NCI-H1436 treated with DMSO at 0.1 percent for 48 hours (cell line): ENCODE measurements around the gene ACAD8.
"Not testable (repeated sequence)": the region's sequence is repeated elsewhere in the genome, so short reads cannot be mapped to it uniquely, and the experiment has no call there.

Experiments used
- DNase-seq: peaks from one replicate; lab custom pipeline; 2025; lab: John Stamatoyannopoulos, UW

Gene ACAD8

DNA sequence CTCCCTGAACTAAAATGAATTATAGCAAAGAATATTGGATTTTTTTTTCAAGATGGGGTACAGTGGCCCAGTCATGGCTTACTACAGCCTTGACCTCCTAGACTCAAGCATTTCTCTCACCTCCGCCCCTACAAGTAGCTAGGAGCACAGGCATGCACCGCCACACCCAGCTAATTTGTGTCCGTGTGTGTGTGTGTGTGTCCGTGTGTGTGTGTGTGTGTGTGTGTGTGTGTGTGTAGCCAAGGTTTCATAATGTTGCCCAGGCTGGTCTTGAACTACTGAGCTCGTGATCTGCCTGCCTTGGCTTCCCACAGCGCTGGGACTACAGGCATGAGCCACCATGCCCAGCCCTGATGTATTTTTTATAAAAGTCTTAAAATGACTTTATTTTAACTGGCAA, 12.8 kb upstream of the ACAD8 start:
- no peak for DNase-seq

DNA sequence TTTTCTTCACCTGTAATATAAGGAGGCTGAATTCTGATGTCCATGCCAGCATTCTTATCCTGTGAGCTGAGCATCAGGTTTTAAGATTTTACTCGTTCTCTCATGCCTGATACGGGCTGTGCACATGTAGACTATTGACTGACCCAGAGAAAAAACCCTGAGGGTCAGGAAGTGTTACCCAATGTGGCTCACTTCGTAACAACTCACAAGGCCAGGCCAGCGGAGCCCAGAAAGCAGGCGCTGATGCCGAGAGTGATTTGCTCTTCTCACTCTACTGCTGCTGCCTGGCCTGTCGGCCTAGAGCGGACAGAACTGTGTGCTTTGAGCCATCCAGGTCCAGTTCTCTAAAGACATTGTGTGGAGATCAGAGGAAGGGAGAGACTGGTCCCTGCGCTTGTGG, 11.0 kb upstream of the ACAD8 start:
- DNase-seq = no peak

DNA sequence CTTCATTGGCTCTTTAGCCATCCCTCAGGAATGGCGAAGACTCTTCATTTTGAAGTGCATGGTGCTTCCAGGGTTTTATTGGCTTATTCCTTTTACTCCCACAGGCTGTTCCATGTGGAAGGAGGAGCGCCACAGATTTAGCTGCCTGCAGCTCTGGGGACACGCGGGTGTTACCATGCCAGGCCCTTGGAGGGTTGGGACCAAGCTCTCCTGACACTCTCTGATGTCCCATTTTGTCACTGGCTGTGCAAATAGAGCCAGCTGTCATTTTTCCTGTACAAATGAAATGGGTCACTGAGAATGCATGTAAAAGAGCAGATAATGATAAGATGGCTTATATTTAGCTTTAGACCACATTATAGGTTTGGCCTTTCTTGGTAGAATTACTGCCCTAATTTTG, 9.5 kb upstream of the ACAD8 start:
- DNase-seq = no peak

DNA sequence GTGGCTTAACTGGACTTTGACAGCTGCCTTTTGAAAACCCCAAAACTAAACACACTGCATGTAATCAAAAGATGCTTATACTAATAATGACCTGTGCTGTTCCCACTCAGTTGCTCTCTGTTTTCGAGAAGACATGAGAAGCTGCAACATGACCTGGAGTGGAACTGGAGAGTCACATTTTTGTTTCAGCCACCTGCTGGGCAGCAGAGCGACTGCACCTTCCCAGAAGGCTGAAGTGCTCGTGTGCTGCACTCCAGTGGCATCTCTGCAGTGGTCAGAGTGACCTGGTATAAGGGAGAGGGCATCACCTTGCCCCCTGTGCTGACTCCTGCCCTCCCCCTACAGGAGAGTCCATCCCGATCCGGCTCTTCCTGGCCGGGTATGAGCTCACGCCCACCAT, 8.8 kb upstream of the ACAD8 start:
- DNase-seq = no peak

DNA sequence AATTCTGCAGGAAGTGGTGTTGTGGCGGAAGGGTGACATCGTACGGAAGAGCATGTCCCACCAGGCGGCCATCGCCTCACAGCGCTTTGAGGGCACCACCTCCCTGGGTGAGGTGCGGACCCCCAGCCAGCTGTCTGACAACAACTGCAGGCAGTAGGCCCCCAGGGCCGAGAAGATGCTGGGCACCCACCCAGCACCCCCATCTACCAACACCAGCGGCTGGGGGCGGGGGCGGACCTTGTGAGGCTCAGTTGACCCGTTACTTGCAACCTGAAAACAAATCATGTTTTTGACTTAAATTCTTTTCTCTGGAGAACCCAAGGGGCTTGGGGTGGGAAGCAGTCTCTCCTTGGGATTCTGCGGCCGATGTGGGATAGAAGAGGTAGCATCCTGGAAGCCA, 7.9 kb upstream of the ACAD8 start:
- DNase-seq = no peak

DNA sequence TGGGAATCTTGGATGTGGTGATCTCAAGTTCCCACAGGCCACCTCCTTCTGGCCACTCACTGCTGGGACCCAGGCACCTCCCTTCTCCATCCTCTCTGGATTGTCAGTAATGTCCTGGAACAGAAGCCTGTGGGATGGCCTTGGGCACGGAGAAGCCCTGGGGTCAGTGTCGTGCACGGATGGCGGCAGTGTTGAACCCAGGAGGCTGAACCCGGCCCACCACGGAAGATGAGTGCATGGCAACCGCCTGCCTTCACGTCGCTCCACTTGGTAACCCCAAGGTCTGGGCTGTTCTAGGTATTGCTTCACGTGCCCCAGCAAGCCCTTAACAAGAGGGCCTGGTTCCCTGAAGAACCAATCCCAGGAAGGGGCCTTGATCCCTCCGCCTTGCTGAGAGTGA, 7.3 kb upstream of the ACAD8 start:
- no peak for DNase-seq

DNA sequence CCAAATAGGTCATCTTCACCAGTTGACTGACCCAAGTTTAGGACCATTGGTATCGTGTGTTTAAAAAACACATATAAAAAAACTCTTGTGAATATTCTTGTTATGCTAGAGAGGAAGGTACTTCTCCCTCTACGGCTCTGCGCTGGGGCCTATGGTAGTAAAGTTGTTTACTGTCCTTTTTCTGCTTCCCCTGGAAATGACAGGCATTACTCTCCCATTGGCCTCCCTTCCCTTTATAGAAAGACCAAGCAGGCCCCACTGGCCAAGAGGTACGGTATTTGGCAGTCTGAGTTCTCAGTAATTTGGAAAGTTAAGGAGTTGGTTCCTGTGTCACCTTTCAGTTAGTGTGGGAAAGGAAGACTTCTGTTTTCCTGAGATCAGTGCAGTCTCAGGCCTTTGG, 6.7 kb upstream of the ACAD8 start:
- DNase-seq = no peak

DNA sequence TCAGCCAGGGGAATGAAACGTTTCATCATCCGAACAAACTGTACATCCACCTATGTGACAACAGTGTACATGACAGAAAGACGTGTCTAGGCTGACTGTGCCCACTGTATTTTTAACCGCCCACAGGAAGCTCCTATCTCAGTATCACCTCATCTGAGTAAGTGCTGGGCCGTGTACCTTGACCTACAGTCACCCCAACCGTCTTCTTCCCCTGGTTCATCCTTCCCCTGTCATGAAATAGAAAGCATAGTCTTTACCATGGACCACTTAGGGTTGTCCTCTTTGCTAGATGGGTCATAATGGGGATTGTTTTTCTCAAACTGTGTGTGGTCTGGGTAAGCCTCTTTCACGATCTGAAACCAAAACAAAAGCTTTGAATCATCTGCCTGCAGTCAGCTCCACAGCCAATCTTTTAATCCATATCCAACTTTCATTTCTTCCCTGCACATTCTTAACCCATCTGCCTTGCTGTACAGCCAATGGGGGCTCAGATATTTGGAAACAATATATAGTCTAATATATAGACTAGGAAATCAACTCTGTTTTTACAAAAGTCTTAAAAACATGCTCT, 4.4 kb upstream of the ACAD8 start:
- DNase-seq = no peak

DNA sequence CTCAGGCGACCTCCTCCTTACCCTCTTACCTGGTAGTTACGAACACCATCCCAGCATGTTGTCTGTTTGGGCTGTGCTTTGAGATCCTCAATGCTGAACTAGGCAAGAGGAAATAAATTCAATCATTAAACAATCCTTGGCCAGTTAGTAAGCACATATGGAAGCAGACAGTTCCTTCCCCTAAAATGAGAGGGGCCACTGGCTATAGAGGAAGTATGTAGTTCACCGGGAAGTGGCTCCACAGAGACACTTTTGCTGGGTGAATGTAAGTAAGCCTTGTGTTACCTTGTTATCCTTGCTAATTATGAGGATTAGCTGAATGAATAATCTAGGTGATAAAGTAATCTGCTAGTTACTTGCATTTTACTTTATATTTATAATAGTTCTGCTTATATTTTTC, 3.1 kb upstream of the ACAD8 start:
- DNase-seq = no peak

DNA sequence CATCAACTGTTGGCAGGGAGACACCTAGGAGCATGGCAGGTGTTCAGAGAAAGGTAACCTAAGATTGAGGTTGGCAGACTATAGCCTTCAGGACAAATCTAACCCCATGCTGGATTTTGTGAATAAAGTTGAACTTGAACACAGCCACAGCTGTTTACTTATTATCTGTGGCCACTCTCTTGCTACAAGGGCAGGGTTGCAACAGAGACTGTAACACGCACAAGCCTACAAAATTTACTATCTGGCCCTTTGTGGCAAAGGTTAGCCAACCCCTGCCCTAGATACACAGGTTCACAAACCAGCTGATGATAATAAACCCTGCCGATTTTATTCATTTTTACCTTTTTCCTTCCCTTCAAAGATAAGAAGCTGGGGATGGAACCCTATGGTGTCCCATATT, 2.7 kb upstream of the ACAD8 start:
- DNase-seq = no peak

DNA sequence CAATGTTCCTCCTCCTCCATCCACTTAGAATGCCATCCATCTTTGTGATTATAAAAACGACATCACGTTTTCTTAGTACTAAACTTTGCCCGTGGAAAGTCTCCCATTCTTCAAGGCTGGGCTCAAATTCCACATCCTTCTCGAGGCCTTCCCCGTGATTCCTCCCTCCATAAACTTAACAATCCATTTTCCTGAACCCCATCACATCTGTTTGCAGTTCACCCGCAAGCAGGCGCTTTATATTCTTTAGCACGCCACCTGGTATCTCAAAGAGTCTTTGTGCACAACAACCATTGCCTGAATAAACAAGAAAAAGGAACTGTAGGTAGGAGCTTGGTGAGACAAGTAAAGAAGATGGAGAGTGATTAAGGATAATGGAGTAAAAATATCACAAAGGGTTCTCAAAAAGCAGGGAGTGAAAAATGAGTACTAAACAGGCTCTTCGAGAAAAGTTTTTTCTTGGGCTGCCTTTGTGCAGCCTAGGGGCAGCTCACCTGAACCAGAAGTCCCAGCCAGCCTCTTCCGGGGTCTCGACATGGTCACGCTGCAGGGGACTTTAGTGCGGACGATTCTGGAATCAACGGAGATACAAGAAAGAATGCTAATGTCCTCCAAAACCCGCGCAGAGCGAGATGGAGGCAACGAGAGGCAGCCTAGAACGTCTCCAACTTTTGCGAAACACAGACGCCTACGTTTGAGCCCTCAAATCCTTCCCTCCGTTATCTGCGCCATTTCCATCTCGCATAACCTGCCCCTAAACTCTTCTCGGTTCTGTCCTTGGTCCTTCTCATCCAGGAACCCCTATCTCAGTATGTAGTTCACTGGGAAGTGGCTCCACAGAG, 801 bp upstream of the ACAD8 start:
- no peak for DNase-seq

DNA sequence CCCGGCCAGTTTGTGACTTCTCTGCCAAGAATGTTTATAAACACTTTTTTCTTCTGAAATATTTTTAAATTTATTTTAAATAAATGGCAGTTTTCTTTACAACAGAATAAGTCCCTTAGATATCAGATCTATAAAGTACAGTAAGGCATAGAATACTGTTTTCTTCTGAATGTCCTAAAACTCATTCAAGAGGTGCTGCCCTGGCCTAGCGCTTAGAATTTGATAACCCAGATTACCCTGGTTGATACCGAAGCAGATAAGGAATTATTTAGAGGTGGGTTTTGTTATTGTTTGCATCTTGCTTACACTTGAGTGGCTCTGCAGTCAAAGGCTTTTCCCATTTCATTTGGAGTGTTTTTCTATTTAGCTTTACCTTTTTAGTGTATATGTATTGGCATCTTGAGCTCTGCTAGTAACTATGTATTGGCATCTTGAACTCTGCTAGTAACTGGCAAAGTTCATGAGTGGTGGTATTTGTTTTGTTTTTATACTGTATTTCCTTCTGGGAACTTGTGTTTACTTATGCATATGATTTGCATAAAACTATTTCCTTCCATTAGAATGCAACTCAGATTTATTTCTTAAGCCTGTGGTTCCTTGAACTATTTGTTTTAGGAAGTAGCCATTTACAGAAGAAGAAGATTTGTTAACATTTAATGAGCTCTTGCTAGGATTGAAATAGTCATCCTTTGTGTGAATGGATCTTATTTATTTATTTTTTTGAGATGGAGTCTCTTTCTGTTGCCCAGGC, 1.2 kb downstream of the ACAD8 start:
- no peak for DNase-seq

DNA sequence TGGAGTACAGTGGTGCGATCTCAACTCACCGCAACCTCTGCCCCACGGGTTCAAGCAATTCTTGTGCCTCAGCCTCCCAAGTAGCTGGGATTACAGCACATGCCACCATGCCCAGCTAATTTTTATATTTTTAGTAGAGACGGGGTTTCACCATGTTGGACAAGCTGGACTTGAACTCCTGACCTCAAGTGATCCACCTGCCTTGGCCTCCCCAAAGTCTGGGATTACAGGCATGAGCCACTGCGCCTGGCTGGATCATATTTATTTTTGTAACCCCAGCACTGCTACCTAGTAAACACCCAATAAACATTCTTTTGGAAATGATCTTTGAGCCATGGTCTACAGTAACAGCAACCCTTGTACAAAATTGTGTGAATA, 1.8 kb downstream of the ACAD8 start:
- DNase-seq = not testable (repeated sequence)

DNA sequence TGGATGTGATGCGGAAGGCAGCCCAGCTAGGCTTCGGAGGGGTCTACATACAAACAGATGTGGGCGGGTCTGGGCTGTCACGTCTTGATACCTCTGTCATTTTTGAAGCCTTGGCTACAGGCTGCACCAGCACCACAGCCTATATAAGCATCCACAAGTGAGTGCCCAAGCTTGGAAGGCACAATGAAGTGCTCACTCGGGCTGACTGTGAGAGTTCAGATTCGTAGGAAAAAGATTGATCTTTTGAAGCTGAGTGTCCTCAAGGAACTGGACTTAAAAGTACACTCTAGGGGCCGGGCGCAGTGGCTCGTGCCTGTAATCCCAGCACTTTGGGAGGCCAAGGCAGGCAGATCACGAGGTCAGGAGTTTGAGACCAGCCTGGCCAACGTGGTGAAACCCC, 3.7 kb downstream of the ACAD8 start:
- DNase-seq = no peak

DNA sequence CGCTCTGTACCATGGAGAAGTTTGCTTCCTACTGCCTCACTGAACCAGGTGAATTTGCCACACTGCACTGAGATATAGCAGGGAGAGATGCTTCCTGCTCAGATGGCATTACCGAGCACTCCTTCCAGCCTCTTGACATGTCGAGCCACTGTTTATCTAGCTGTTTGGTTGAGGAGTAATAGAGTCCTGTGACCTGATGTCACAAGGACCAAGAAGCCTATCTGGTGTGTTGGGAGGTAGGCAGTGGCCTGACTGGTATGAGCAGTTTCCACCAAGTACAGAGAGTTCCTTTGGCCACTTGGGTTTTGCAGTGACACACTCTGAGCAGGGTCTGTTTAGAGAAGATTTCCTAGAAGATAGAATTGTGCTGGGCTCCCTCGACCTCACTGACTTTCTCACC, 5.2 kb downstream of the ACAD8 start:
- no peak for DNase-seq

DNA sequence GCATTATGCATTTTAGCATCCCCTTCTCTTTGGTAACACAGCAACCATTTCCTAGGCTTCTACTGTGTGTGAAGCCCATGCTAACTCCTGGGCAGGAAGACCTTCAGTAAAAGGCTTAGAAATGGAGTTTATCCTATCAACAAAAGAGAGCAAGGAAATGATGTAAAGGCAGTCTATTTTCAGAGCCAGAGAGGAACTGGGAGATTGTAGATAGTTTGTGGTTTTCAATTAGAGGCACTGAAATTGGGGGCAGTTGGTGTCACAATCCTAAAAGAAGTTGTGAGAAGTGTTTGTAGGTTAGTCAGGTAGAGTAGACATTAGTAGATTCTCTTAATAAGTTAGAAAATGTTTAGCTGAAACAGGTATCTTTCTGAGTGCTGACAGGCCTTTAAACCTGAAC, 7.1 kb downstream of the ACAD8 start:
- DNase-seq = no peak

DNA sequence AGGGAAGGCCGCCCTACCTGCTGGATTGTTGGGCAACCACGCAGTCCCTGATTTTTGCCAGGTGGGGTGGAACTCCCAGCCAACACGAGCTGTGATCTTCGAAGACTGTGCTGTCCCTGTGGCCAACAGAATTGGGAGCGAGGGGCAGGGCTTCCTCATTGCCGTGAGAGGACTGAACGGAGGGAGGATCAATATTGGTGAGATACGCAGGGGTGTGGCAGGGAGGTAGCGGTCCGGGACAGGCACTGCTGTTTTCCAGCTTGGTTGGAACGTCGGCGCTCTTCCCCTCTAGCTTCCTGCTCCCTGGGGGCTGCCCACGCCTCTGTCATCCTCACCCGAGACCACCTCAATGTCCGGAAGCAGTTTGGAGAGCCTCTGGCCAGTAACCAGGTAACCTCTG, 7.6 kb downstream of the ACAD8 start:
- no peak for DNase-seq

DNA sequence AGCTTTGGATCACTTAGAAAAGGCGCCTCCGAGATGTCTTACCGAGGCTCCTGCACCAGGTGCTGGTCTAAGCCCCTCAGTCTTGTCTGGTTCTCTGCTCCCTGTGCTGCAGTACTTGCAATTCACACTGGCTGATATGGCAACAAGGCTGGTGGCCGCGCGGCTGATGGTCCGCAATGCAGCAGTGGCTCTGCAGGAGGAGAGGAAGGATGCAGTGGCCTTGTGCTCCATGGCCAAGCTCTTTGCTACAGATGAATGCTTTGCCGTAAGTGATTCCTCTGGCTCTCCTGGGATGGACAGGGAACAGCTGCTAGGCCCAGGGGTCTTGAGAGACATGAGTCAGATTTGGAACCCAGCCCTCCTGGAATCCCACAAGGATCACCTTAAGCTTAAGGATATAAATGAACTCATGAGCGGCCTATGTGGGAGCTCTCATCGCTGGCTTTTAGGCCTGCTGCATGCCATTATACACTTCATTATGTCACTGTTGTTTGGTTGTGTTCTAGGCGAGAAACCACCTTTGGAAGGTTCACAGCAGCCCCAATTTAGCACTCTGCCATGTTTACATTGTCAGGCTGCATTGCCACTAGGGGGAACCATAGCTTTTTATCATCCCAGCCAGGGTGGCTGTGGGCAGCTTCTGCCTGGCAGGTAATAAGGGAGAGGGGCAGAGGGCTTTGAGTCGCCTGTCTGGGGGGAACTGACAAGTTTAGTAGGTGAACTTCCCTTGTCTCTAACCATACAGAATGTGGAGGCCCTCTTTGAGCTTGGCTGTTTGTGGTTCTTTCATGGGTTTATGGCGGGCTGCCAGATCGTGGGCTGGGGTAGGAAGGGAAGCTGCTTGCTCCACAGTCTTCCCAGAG, 8.5 kb downstream of the ACAD8 start:
- no peak for DNase-seq

DNA sequence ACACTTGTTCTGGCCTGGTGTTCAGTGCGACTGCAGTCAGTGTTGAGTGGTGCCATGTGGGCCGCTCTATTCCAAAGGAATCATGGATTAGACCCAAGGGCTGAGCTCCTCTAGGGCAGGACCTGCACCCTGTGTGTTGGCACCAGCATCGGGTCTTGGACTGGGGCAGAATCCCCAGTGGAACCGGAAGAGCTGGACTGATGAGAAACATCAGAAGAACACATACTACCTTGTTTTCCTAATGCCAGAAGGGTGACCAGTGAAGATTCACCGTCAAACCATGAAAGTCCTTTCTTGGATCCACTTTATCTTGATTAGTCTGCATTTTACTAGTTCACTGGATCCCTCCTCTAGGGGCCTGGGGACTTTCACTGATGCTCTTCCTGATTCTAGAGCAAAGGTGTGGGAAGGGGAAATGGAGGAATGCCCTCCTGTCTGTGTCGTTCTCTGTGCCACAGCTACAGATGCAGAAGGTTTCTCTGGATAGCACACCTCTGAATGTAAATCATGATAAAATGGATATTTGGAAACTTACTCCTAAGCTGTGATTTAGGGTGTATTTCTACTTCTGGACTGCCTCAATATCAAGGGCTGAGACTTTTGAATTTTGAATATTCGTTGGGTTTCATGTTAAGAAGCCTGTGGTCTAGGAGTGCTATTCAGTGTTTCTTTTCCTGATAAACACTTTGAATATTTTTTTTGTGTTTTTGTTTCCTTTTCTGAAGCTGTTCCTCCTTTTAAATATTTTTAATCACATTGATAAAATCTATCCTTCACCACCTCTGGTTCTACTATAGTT, 11.8 kb downstream of the ACAD8 start:
- no peak for DNase-seq

DNA sequence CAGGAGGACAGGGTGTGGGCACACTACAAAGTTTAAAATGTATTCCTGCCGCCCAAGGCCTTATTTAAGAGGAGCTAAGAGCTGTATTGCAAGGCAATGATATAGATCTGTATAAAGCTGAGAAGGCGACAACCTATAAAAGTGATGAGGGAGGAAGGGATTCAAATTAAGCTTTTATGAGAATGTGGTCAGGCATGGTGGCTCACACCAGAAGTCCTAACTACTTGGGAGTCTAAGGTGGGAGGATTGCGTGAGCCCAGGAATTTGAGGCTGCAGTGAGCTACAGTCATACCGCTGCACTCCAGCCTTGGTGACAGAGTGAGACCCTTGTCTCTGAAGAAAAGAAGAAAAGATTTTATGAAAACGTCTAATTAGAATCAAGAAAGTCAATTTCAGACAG, 13.1 kb downstream of the ACAD8 start:
- no peak for DNase-seq

DNA sequence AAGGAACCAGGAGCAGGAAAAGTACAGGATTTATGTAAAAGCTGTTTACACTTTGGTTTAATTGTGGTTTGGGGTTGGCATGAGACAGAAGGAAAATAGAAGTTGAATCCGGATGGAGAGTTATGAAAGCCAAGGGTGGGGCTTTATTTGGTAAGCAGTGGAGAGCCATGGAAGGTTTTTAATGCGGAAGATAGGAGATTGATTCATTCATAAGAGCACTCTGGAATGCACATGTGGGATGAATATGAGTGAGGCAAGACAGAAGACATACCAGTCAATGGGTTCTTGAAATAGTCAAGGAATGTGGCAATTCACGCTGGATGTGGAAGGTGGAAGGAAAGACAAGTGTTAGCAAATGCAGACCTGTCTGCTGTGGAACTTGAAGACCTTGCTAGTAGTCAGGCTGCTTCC, 13.5 kb downstream of the ACAD8 start:
- no peak for DNase-seq

DNA sequence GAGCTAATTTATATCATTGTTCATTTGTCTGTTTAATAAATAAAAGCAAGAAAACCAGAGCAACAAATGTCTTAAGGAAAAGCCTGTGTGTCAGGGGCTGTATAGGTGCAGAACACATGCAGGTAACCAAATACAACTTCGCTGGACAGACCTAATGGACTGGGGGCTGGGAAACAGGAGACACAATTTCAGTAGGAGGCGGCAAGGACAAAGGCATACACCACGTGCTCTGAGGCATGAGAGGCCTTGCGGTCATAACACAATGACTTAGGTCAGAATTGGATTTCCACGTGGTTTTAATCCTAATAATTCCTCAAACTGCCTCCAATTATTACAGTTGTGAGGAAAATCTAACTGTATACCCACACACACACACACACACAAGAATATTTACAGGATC, 14.1 kb downstream of the ACAD8 start:
- DNase-seq = no peak
